ENCODE results near the gene ZNF317. TPM values are rescaled to one million over a fixed set of nuclear protein-coding genes. Genes with fewer than 3 reads are reported as not detected.

The ZNF317 gene
- polyA plus RNA-seq, 1 donor (not counting 4 experiments of a cell fraction or from before 2014, with no cell fraction given): 25.9 TPM

DNA sequence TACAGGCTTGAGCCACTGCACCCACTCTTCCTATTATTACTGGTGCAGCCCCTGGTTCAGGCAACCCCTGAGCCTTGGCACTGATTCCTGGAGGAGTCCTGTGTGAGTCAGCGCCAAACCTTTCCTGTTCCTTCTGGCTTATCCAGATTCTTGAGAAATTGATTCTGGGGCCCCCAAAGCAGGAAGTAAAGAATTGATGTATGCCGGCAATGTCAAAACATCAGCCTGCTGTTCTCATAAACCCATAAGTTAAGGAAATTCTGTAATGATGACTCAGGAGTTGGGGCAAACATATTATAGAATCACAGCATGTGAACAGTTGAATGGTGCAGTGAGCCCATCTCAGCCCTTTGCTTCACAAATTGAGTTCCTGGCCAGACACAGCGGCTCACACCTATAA lies 12.0 kb upstream of the ZNF317 start:
- Histone ChIP-seq H3K9me3 (ENCODE audit: control insufficient read depth, low read depth, low read length) (no peaks in the 10 kb centered on the region), H3K27me3 (ENCODE audit: control insufficient read depth, extremely low read depth, insufficient read depth, low read length) (no peaks in the 10 kb centered on the region), H3K9ac (ENCODE audit: control insufficient read depth, extremely low read depth, insufficient read depth, low read length) (no peak overlapping the region), H3K27ac (ENCODE audit: control insufficient read depth, insufficient read depth, low read length) (no peak overlapping the region), H3K36me3 (ENCODE audit: control insufficient read depth in 2 of 2, extremely low read depth in 1 of 2, insufficient read depth in 2 of 2, low read length in 2 of 2) (no peaks in the 10 kb centered on the region), H4K20me1 (ENCODE audit: control insufficient read depth, extremely low read depth, insufficient read depth, low read length) (no peaks in the 10 kb centered on the region), H3K4me2 (ENCODE audit: control insufficient read depth, extremely low read depth, insufficient read depth, low read depth, low read length) (no peak overlapping the region), H3K9me1 (ENCODE audit: control insufficient read depth, extremely low read depth, insufficient read depth, low read length) (no peaks in the 10 kb centered on the region), H3K79me2 (ENCODE audit: control insufficient read depth, insufficient read depth, low read length) (no peaks in the 10 kb centered on the region), H3K4me3 (ENCODE audit: control insufficient read depth in 2 of 3, extremely low read depth in 1 of 3, insufficient read depth in 2 of 3, low read depth in 1 of 3, low read length in 3 of 3) (no peak overlapping the region), H2AFZ (ENCODE audit: control insufficient read depth, low read length) (no peak overlapping the region), H3K4me1 (ENCODE audit: control insufficient read depth, extremely low read depth, insufficient read depth, low read length) (peaks cover 4% of the 10 kb centered on the region)
- FAIRE-seq (no peak), DNase-seq (ENCODE audit: low read depth, low spot score) (no peak)
- TF ChIP-seq, protein P1, sequence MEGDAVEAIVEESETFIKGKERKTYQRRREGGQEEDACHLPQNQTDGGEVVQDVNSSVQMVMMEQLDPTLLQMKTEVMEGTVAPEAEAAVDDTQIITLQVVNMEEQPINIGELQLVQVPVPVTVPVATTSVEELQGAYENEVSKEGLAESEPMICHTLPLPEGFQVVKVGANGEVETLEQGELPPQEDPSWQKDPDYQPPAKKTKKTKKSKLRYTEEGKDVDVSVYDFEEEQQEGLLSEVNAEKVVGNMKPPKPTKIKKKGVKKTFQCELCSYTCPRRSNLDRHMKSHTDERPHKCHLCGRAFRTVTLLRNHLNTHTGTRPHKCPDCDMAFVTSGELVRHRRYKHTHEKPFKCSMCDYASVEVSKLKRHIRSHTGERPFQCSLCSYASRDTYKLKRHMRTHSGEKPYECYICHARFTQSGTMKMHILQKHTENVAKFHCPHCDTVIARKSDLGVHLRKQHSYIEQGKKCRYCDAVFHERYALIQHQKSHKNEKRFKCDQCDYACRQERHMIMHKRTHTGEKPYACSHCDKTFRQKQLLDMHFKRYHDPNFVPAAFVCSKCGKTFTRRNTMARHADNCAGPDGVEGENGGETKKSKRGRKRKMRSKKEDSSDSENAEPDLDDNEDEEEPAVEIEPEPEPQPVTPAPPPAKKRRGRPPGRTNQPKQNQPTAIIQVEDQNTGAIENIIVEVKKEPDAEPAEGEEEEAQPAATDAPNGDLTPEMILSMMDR (optimal IDR thresholded peaks at IDR 0.05 in 1 of 3, IDR thresholded peaks at IDR 0.05 in 1 of 3, conservative IDR thresholded peaks at IDR 0.05 in 1 of 3; ENCODE audit: extremely low read depth in 1 of 3, insufficient read depth in 2 of 3, low read length in 3 of 3): no peak
- no peak for TF ChIP-seq EZH2 (IDR thresholded peaks at IDR 0.05; ENCODE audit: low read length)
- dilution Hi-C loops (cut with MboI; ENCODE audit: extremely low pct_ligation_motif_present, low sequenced_read_pairs): no loop called here

DNA sequence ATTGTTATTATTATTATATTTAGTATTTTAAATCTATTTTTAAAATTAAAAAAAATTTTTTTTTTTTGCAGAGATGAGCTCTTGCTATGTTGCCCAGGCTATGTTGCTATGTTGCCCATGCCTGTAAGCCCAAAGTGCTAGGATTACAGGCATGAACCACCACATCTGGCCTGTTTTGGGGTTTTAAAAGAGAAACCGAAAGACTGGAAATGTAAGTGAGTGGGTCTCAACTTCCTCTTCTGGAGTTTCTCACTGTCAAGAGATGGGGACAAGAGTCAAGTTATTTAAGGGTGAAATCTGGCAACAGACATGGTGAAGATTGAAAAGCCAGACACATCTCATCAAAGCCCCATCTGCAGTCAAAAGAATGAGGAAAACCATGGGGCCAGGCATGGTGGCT lies 9.2 kb upstream of the ZNF317 start:
- H2AFZ ChIP-seq (ENCODE audit: control insufficient read depth, low read length): no peak overlapping the region
- no peak for DNase-seq (ENCODE audit: low read depth, low spot score)

More for the DNA sequence above, 9.2 kb upstream of the ZNF317 start:
- Histone ChIP-seq H3K27me3 (ENCODE audit: control insufficient read depth, extremely low read depth, insufficient read depth, low read length) (no peaks in the 10 kb centered on the region), H3K79me2 (ENCODE audit: control insufficient read depth, insufficient read depth, low read length) (no peaks in the 10 kb centered on the region), H3K9ac (ENCODE audit: control insufficient read depth, extremely low read depth, insufficient read depth, low read length) (no peak overlapping the region), H3K4me2 (ENCODE audit: control insufficient read depth, extremely low read depth, insufficient read depth, low read depth, low read length) (no peak overlapping the region), H3K4me3 (ENCODE audit: control insufficient read depth in 2 of 3, extremely low read depth in 1 of 3, insufficient read depth in 2 of 3, low read depth in 1 of 3, low read length in 3 of 3) (no peak overlapping the region), H3K4me1 (ENCODE audit: control insufficient read depth, extremely low read depth, insufficient read depth, low read length) (peaks cover 4% of the 10 kb centered on the region), H3K9me1 (ENCODE audit: control insufficient read depth, extremely low read depth, insufficient read depth, low read length) (no peaks in the 10 kb centered on the region), H4K20me1 (ENCODE audit: control insufficient read depth, extremely low read depth, insufficient read depth, low read length) (no peaks in the 10 kb centered on the region), H3K27ac (ENCODE audit: control insufficient read depth, insufficient read depth, low read length) (no peak overlapping the region), H3K9me3 (ENCODE audit: control insufficient read depth, low read depth, low read length) (no peaks in the 10 kb centered on the region), H3K36me3 (ENCODE audit: control insufficient read depth in 2 of 2, extremely low read depth in 1 of 2, insufficient read depth in 2 of 2, low read length in 2 of 2) (no peaks in the 10 kb centered on the region)
- no peak for TF ChIP-seq EZH2 (IDR thresholded peaks at IDR 0.05; ENCODE audit: low read length)
- TF ChIP-seq, protein P1 (optimal IDR thresholded peaks at IDR 0.05 in 1 of 3, IDR thresholded peaks at IDR 0.05 in 1 of 3, conservative IDR thresholded peaks at IDR 0.05 in 1 of 3; ENCODE audit: extremely low read depth in 1 of 3, insufficient read depth in 2 of 3, low read length in 3 of 3): no peak
- dilution Hi-C loops (cut with MboI; ENCODE audit: extremely low pct_ligation_motif_present, low sequenced_read_pairs): no loop called here
- FAIRE-seq: no peak

All from keratinocyte (primary cell).